MM.1S (cell line): Measurements from ENCODE around the gene PI4KA.

Source experiments
- CTCF ChIP-seq: fragments of 300-600 bp; sonication (generic); IDR thresholded peaks from 2 replicates; pipeline ENCODE4 v1.5.1; 2016; ENCODE audit warnings: antibody characterized with exemption, low read length, mixed read lengths
- EZH2 ChIP-seq: fragments of 300-600 bp; sonication (generic); optimal IDR thresholded peaks from 2 replicates; pipeline ENCODE3; 2017; ENCODE audit warnings: low read depth, mild to moderate bottlenecking, antibody characterized with exemption, low read length, mixed read lengths
- EZH2phosphoT487 ChIP-seq: fragments of 300-600 bp; sonication (generic); IDR thresholded peaks from 2 replicates; pipeline ENCODE4 v1.6.1; 2018; ENCODE audit warnings: antibody characterized with exemption, low read length

GRCh38 chr22:20882855-20883254, 24.2 kb upstream of the PI4KA start:
- TF ChIP-seq CTCF (no peak), EZH2 (no peak), EZH2phosphoT487 (no peak)
